WTC11 (cell line): ENCODE data around the gene GRM5. TPM values are rescaled to one million over a fixed set of nuclear protein-coding genes. Genes with fewer than 3 reads are reported as not detected.

Experiments used
- ATAC-seq: fragments of 200-7000 bp; cut with Tn5 transposase; 2 replicates; pipeline ENCODE4 v1.10.0; 2021; ENCODE audit warnings: mild to moderate bottlenecking, moderate library complexity
- CTCF ChIA-PET: fragments of 300-600 bp; sonication (Branson Sonifier 250); formaldehyde crosslinking; loops from one replicate; lab custom pipeline; 2021; ENCODE audit warnings: antibody characterized with exemption; lab: Charles Lee
- POLR2A ChIA-PET: fragments of 350-600 bp; sonication (Branson Sonifier 250); formaldehyde crosslinking; loops from one replicate; lab custom pipeline; 2021; ENCODE audit warnings: antibody characterized with exemption; lab: Charles Lee
- DNase-seq: peaks from one replicate; pipeline ENCODE4 v3.0.0; 2021; ENCODE audit warnings: low spot score
- H3K27ac Mint-ChIP-seq: 2 replicates; pipeline ENCODE4 v1.8.0; 2021; ENCODE audit warnings: mixed read lengths
- H3K27me3 Mint-ChIP-seq: 2 replicates; pipeline ENCODE4 v1.8.0; 2021; ENCODE audit warnings: low read depth, mild to moderate bottlenecking, moderate library complexity, mixed read lengths
- H3K36me3 Mint-ChIP-seq: 2 replicates; pipeline ENCODE4 v1.8.0; 2021; ENCODE audit warnings: mixed read lengths
- H3K4me1 Mint-ChIP-seq: 2 replicates; pipeline ENCODE4 v1.8.0; 2022; ENCODE audit warnings: mixed read lengths
- H3K4me3 Mint-ChIP-seq: 2 replicates; pipeline ENCODE4 v1.8.0; 2021; ENCODE audit warnings: mild to moderate bottlenecking, moderate library complexity, mixed read lengths
- H3K9me3 Mint-ChIP-seq: 2 replicates; pipeline ENCODE4 v1.8.0; 2021; ENCODE audit warnings: mixed read lengths
- ATF1 ChIP-seq: sonication (generic); formaldehyde crosslinking; IDR thresholded peaks from 2 replicates; pipeline ENCODE4 v1.8.1; 2023; ENCODE audit warnings: mild to moderate bottlenecking, moderate library complexity, missing genetic modification reagents
- ATF3 ChIP-seq: sonication (generic); formaldehyde crosslinking; conservative IDR thresholded peaks from 2 replicates; pipeline ENCODE4 v1.8.1; 2022; ENCODE audit warnings: mild to moderate bottlenecking, missing genetic modification reagents
- E2F1 ChIP-seq: sonication (generic); formaldehyde crosslinking; IDR thresholded peaks from 2 replicates; pipeline ENCODE4 v1.8.0; 2022; ENCODE audit warnings: mild to moderate bottlenecking, missing genetic modification reagents
- E2F4 ChIP-seq: sonication (generic); formaldehyde crosslinking; IDR thresholded peaks from 2 replicates; pipeline ENCODE4 v1.8.1; 2022; ENCODE audit warnings: low read depth, mild to moderate bottlenecking, moderate library complexity, missing genetic modification reagents, borderline replicate concordance
- ERG ChIP-seq: fragments of 250-450 bp; sonication (Bioruptor Pico); IDR thresholded peaks from 2 replicates; pipeline ENCODE4 v1.8.0; 2021; ENCODE audit warnings: mild to moderate bottlenecking
- ESRRA ChIP-seq: sonication (generic); formaldehyde crosslinking; IDR thresholded peaks from 2 replicates; pipeline ENCODE4 v1.8.1; 2022; ENCODE audit warnings: mild to moderate bottlenecking, missing genetic modification reagents, borderline replicate concordance
- FOXP4 ChIP-seq: sonication (generic); formaldehyde crosslinking; IDR thresholded peaks from 2 replicates; pipeline ENCODE4 v1.8.0; 2022; ENCODE audit warnings: mild to moderate bottlenecking, missing genetic modification reagents
- GRHL2 ChIP-seq: fragments of 250-450 bp; sonication (Bioruptor Pico); IDR thresholded peaks from 2 replicates; pipeline ENCODE4 v1.8.0; 2022; ENCODE audit warnings: mild to moderate bottlenecking, moderate library complexity; ENCODE audit not compliant: insufficient replicate concordance, severe bottlenecking
- GTF2I ChIP-seq: fragments of 250-450 bp; sonication (Bioruptor Pico); conservative IDR thresholded peaks from 2 replicates; pipeline ENCODE4 v1.4.0; 2021; ENCODE audit warnings: mild to moderate bottlenecking
- HMGA2 ChIP-seq: fragments of 250-450 bp; sonication (Bioruptor Pico); IDR thresholded peaks from 2 replicates; pipeline ENCODE4 v1.4.0; 2021; ENCODE audit warnings: mild to moderate bottlenecking, moderate library complexity
- IRF2 ChIP-seq: sonication (generic); formaldehyde crosslinking; IDR thresholded peaks from 2 replicates; pipeline ENCODE4 v1.8.0; 2022; ENCODE audit warnings: low read depth, missing genetic modification reagents, borderline replicate concordance
- KAT7 ChIP-seq: sonication (generic); formaldehyde crosslinking; IDR thresholded peaks from 2 replicates; pipeline ENCODE4 v1.8.1; 2023; ENCODE audit warnings: missing genetic modification reagents, mild to moderate bottlenecking, borderline replicate concordance
- MAX ChIP-seq: sonication (generic); formaldehyde crosslinking; IDR thresholded peaks from 2 replicates; pipeline ENCODE4 v1.8.0; 2022; ENCODE audit warnings: mild to moderate bottlenecking, missing genetic modification reagents
- MYBL2 ChIP-seq: sonication (generic); formaldehyde crosslinking; IDR thresholded peaks from 2 replicates; pipeline ENCODE4 v1.8.1; 2023; ENCODE audit warnings: mild to moderate bottlenecking, moderate library complexity, missing genetic modification reagents
- STAT6 ChIP-seq: sonication (generic); formaldehyde crosslinking; conservative IDR thresholded peaks from 2 replicates; pipeline ENCODE4 v1.8.1; 2023; ENCODE audit warnings: mild to moderate bottlenecking, low read depth, missing genetic modification reagents, moderate library complexity
- TP53 ChIP-seq: sonication (generic); formaldehyde crosslinking; IDR thresholded peaks from 2 replicates; pipeline ENCODE4 v1.8.1; 2023; ENCODE audit warnings: mild to moderate bottlenecking, missing genetic modification reagents
- ZNF138 ChIP-seq: sonication (generic); formaldehyde crosslinking; conservative IDR thresholded peaks from 2 replicates; pipeline ENCODE4 v1.8.1; 2022; ENCODE audit warnings: mild to moderate bottlenecking, moderate library complexity, missing genetic modification reagents
- ZNF423 ChIP-seq: fragments of 250-450 bp; sonication (Bioruptor Pico); IDR thresholded peaks from 2 replicates; pipeline ENCODE4 v2.1.2; 2022; ENCODE audit warnings: mild to moderate bottlenecking, moderate library complexity
- ZNF512 ChIP-seq: sonication (generic); formaldehyde crosslinking; IDR thresholded peaks from 2 replicates; pipeline ENCODE4 v1.8.1; 2022; ENCODE audit warnings: missing genetic modification reagents, borderline replicate concordance
- total RNA-seq: library from RNA; stranded (reverse); gene quantifications from 3 replicates; pipeline ENCODE4 v1.2.3, GENCODE V29; 2021

The GRM5 gene
- total RNA-seq, 1 experiment from 2014 or later, result 0.13 TPM

GRCh38 chr11:88666364-88666763 lies 399.4 kb downstream of the GRM5 start (continued):
- TF ChIP-seq HMGA2 (CRISPR knock-in tag) (no peak), IRF2 (CRISPR knock-in tag) (no peak), ERG (CRISPR knock-in tag) (no peak), ZNF423 (no peak), ZNF512 (CRISPR knock-in tag) (no peak), ZNF138 (CRISPR knock-in tag) (no peak), ATF1 (CRISPR knock-in tag) (no peak)

GRCh38 chr11:88657076-88657738 lies 408.6 kb downstream of the GRM5 start:
- CTCF ChIA-PET, result no interaction called here
- Mint-ChIP-seq H3K36me3 (no peaks in the 10 kb centered on the region), H3K27ac (no peak overlapping the region), H3K4me3 (no peak overlapping the region), H3K4me1 (peaks cover 4% of the 10 kb centered on the region), H3K27me3 (no peaks in the 10 kb centered on the region), H3K9me3 (no peaks in the 10 kb centered on the region)
- POLR2A ChIA-PET, result no interaction called here
- TF ChIP-seq MYBL2 (CRISPR knock-in tag) (no peak), KAT7 (CRISPR knock-in tag) (no peak)
- DNase-seq (no peak), ATAC-seq (no peak)

GRCh38 chr11:88656283-88656682 lies 409.5 kb downstream of the GRM5 start:
- peaks cover 4% of the 10 kb centered on the region for H3K4me1 Mint-ChIP-seq
- ChIA-PET CTCF (no interaction called here), POLR2A (no interaction called here)
- H3K4me3 Mint-ChIP-seq, result no peak overlapping the region
- no peaks in the 10 kb centered on the region for H3K36me3 Mint-ChIP-seq
- H3K27me3 Mint-ChIP-seq, result no peaks in the 10 kb centered on the region
- peaks cover under 1% of the 10 kb centered on the region for H3K9me3 Mint-ChIP-seq
- no peak for ATAC-seq
- DNase-seq, result no peak
- no peak overlapping the region for H3K27ac Mint-ChIP-seq
- TF ChIP-seq ATF3 (CRISPR knock-in tag) (no peak), GRHL2 (CRISPR knock-in tag) (no peak), E2F1 (CRISPR knock-in tag) (no peak), ESRRA (CRISPR knock-in tag) (no peak), ZNF138 (CRISPR knock-in tag) (no peak), TP53 (CRISPR knock-in tag) (no peak), MAX (CRISPR knock-in tag) (no peak), GTF2I (no peak), E2F4 (no peak), FOXP4 (no peak), STAT6 (CRISPR knock-in tag) (no peak), HMGA2 (CRISPR knock-in tag) (no peak)
